Smooth muscle cell of the brain vasculature (primary cell): ENCODE data around the gene COX4I2.

Experiments
- DNase-seq: peaks from one replicate; pipeline ENCODE4 v3.0.0-alpha.2; 2012; ENCODE audit warnings: low read depth, low spot score

COX4I2 gene

GRCh38 chr20:31675828-31676608 lies 38.3 kb downstream of the COX4I2 start:
- DNase-seq, result no peak

GRCh38 chr20:31676609-31676989 lies 38.9 kb downstream of the COX4I2 start:
- no peak for DNase-seq

DNA sequence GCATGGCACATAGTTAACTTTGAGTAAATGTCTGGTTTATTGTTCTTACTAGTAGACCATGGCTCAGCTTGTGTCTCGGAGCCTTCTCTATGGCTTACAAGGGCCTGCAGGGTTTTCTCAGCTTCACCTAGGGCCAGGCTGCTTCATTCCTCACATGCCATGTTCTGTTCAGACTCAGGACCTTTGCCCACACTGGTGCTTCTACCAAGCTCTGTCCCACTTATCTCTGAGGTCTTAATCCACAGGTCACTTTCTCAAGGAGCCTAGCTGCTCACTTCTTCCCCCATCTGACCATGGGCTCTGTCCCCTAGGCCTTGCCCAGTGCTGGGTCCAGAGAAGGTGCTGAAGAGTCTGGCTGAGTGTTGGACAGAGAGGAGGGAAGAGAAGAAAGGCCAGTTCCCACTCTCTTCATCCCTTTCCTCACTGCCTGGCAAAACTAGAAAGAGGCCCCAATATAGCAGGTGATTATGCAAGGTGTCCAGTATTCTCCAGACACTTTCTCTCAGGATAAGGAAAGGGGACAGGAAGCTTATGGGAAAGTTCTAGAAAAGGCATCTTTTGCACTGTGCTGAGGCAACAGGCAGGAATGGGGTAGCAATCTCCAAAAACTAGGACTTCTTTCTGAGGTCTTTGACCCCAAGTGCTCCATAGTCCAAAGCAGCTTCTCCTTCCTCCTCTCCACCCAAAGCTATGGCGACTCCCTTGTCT lies 40.0 kb downstream of the COX4I2 start:
- no peak for DNase-seq

DNA sequence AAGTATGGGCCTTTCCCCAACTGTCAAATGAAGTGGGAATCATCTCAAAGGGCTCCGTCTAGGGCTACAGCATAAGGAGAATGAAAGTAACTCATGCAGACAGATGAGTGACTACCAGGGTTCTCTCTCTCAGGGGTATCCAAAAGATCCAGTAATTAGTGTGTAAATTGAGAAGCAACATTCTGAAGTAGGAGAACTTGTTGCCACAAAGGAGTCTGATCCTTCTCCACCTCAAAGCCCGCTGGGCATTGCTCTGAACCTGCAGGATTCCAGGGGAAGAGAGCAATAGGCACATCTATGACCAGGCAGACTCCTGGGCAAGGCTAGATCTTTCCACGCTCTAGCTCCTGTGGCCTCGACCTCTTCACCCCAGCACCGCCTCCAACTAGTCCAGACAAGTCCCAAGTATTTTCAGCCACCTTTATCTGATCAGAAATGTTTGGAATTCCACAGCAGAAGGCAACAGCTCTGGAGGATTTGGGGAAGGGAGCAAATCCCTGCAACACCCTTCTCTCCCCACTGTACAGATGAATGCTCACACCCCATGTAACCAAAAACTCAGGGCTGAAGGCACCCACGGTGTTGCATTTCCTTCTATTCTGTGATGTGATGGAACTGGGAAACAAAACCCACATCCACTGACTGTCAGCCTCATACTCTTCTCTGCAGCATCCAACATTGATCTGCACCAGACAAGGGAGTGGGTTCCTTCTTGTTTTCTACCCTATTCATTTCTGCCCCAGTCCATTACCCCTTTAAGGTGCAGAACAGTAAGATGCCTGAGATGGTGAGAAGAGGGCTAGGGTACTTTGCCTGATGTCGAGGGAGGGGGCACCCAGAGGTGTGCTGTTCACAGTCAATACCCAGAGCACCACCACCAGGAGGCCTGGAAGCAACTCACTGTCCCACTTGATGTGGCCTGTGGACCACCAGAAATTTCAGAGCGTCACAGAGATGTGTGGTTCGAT lies 41.0 kb downstream of the COX4I2 start:
- DNase-seq, result no peak

DNA sequence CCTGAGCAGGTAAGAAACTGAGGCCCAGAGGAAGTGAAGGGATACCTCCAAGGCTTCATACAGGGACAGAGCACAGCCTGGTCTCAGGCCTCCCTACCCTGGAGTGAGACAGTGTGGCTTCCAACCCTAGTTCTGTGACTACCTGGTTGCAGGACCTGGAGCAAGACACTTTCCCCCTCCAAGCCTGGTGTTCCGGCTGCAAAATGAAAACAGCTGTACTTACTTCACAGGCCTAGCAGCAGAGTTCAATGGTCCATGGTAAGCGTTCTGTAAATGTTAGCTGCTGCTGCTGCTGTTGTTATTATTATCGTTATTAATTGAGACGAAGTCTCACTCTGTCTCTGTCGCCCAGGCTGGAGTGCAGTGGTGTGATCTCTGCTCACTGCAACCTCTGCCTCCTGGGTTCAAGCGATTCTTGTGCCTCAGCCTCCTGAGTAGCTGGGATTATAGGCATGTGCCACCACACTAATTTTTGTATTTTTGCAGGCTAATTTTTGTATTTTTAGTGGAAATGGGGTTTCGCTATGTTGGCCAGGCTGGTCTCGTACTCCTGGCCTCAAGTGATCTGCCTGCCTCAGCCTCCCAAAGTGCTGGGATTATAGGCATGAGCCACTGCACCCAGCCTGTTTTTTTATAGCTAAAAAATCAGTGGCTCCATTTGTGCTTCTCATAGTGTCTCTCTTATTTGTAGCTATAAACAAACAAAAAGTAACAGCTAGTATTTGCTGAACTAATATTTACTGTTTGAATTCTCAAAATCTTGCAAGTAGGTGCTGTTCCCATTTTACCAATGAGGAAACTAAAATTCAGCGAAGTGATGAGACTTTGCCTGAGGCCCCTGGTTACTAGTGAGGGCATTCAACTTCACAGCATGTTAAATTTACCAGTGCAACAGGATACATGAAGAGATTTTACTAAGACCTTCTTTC lies 41.9 kb downstream of the COX4I2 start:
- DNase-seq, result no peak

DNA sequence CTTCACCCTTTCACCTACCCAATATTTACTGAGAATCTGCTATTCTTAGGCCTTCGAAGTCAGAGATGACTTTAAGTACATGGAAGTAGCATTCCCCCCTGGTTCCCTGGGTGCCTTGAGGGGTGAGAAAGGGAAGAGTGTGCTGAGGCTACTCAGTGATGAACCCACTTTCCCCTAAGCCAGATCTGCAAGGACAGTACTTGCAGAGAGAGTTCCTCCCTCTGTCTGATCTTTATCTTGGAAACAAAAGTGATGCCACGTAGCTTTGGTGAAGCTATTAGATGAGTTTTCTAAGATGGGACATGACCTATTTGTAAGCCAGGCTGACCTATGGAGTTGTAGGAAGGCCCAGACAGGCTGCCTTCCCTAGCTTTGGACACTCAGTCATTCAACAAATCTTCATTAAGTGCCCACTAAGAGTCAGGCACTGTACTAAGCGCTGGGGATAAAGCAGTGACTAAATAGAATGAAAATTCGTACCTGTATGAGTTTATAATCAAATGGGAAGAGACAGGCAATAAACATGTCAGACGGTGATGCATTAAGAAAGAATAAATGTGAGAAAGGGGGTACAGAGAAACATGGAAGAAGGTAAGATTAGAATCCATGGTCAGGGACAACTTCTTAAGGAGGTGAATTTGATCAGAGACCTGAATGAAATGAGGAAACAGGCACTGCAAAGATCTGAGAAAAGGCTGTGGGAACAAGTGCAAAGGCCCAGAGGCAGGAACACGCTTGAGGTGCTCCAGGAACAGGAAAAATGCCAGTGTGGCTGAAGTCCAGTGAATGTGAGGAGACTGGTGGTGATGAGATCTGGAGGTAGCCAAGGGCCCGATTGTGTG lies 42.8 kb downstream of the COX4I2 start:
- DNase-seq, result no peak

- DNase-seq, result no peak
Observed at GRCh38 chr20:31681128-31681727, 43.5 kb downstream of the COX4I2 start.

GRCh38 chr20:31681769-31682168 lies 44.1 kb downstream of the COX4I2 start:
- DNase-seq, result no peak

- DNase-seq, result no peak
Observed at GRCh38 chr20:31682352-31682751, 44.6 kb downstream of the COX4I2 start.

DNA sequence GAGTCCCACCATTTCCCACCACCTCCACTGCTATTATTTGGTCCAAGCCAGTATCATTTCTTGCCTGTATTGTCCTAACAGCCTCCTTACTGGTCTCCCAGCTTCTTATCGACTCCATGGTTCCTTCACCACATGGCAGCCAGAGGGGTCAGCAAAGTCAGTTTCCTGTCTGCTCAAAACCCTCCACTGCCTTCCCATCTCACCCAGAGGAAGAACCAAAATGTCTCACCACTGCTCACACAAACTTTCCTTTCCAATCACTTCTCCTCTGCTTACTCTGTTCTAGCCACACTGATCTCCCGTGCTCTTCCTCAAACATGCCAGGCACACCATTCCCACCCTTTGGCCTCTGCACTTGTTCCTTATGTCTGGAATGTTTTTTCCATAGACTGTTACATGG lies 45.2 kb downstream of the COX4I2 start:
- no peak for DNase-seq

- DNase-seq, result no peak
Observed at GRCh38 chr20:31684153-31685015, 46.7 kb downstream of the COX4I2 start.

- no peak for DNase-seq
Observed at GRCh38 chr20:31685853-31686643, 48.3 kb downstream of the COX4I2 start.

DNA sequence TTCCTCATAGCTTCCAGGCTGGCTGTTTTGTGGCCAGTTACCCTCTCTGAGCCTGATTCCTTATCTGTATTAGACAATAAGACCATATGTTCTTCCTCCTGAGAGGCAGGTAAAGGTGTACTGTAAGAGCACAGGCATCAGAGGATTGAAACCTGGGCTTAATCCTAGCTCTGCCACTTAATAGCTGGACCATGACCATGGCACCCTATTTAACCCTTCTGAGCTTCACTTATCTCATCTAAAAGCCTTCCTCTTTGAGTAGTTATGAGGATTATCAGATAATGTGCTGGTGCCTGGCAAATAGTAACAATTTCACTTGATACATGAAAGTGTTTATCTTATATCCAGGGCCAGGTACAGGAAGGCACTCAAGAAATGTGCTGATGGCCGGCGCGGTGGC lies 50.1 kb downstream of the COX4I2 start:
- DNase-seq, result no peak

DNA sequence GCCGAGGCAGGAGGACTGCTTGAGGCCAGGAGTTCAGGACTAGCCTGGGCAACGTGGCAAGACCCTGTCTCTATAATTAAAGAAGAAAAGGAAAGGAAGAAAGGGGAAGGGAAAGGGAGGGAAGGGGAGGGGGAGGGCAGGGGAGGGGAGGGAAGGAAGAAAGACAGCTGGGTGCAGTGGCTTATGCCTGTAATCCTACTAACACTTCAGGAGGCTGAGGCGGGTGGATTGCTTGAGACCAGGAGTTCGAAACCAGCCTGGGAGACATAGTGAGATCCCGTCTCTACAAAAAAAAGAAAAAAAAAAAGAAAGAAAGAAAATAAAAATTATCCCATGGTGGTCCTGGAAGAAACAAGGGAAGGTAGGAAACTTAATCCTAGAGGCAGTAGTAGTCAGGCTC lies 51.4 kb downstream of the COX4I2 start:
- no peak for DNase-seq

- DNase-seq, result no peak
Observed at GRCh38 chr20:31690124-31690666, 52.5 kb downstream of the COX4I2 start.

- DNase-seq, result no peak
Observed at GRCh38 chr20:31691646-31692275, 54.0 kb downstream of the COX4I2 start.

GRCh38 chr20:31693402-31693801 lies 55.7 kb downstream of the COX4I2 start:
- no peak for DNase-seq
